ENCODE results near the gene BACE1. TPM values are rescaled to one million over a fixed set of nuclear protein-coding genes. Genes with fewer than 3 reads are reported as not detected.

Gene BACE1
- polyA plus RNA-seq, 1 donor (not counting 4 experiments of a cell fraction or from before 2014, with no cell fraction given), result 8.5 TPM

DNA sequence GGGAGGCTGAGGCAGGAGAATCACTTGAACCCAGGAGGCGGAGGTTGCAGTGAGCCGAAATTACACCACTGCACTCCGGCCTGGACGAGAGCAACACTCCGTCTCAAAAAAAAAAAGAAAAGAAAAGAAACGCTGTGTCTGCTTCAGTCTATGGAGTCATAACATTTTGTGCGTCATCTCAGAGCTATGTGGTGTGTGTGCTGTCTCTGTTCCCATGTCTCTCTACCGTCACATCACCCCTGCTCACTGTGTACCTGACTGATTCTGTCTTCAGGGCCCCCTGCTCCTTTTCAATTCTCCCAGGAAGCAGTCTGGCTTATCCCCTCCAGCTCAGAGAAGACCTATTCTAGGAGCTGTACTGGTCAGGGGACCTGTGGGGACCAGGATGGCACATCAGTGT, 17.9 kb downstream of the BACE1 start:
- H4K20me1 ChIP-seq (ENCODE audit: control insufficient read depth, extremely low read depth, insufficient read depth, low read length), result no peaks in the 10 kb centered on the region
- DNase-seq (ENCODE audit: low read depth, low spot score) (no peak), FAIRE-seq (no peak)
- no peaks in the 10 kb centered on the region for H3K27me3 ChIP-seq (ENCODE audit: control insufficient read depth, extremely low read depth, insufficient read depth, low read length)
- H3K9me3 ChIP-seq (ENCODE audit: control insufficient read depth, low read depth, low read length), result no peaks in the 10 kb centered on the region
- no peak overlapping the region for H2AFZ ChIP-seq (ENCODE audit: control insufficient read depth, low read length)
- no peak overlapping the region for H3K27ac ChIP-seq (ENCODE audit: control insufficient read depth, insufficient read depth, low read length)
- peaks cover 0 to 3% of the 10 kb centered on the region in 2 experiments for H3K36me3 ChIP-seq (ENCODE audit: control insufficient read depth in 2 of 2, extremely low read depth in 1 of 2, insufficient read depth in 2 of 2, low read length in 2 of 2)
- no peak overlapping the region for H3K4me3 ChIP-seq (ENCODE audit: control insufficient read depth in 2 of 3, extremely low read depth in 1 of 3, insufficient read depth in 2 of 3, low read depth in 1 of 3, low read length in 3 of 3)
- H3K4me1 ChIP-seq (ENCODE audit: control insufficient read depth, extremely low read depth, insufficient read depth, low read length), result no peaks in the 10 kb centered on the region
- no peak for TF ChIP-seq EZH2 (IDR thresholded peaks at IDR 0.05; ENCODE audit: low read length)
- TF ChIP-seq, protein P1, sequence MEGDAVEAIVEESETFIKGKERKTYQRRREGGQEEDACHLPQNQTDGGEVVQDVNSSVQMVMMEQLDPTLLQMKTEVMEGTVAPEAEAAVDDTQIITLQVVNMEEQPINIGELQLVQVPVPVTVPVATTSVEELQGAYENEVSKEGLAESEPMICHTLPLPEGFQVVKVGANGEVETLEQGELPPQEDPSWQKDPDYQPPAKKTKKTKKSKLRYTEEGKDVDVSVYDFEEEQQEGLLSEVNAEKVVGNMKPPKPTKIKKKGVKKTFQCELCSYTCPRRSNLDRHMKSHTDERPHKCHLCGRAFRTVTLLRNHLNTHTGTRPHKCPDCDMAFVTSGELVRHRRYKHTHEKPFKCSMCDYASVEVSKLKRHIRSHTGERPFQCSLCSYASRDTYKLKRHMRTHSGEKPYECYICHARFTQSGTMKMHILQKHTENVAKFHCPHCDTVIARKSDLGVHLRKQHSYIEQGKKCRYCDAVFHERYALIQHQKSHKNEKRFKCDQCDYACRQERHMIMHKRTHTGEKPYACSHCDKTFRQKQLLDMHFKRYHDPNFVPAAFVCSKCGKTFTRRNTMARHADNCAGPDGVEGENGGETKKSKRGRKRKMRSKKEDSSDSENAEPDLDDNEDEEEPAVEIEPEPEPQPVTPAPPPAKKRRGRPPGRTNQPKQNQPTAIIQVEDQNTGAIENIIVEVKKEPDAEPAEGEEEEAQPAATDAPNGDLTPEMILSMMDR (optimal IDR thresholded peaks at IDR 0.05 in 1 of 3, IDR thresholded peaks at IDR 0.05 in 1 of 3, conservative IDR thresholded peaks at IDR 0.05 in 1 of 3; ENCODE audit: extremely low read depth in 1 of 3, insufficient read depth in 2 of 3, low read length in 3 of 3), result no peak
- H3K9ac ChIP-seq (ENCODE audit: control insufficient read depth, extremely low read depth, insufficient read depth, low read length), result no peak overlapping the region
- no peaks in the 10 kb centered on the region for H3K9me1 ChIP-seq (ENCODE audit: control insufficient read depth, extremely low read depth, insufficient read depth, low read length)
- no peaks in the 10 kb centered on the region for H3K79me2 ChIP-seq (ENCODE audit: control insufficient read depth, insufficient read depth, low read length)
- no peak overlapping the region for H3K4me2 ChIP-seq (ENCODE audit: control insufficient read depth, extremely low read depth, insufficient read depth, low read depth, low read length)
- dilution Hi-C loops (cut with MboI; ENCODE audit: extremely low pct_ligation_motif_present, low sequenced_read_pairs), result no loop called here

- dilution Hi-C loops (cut with MboI; ENCODE audit: extremely low pct_ligation_motif_present, low sequenced_read_pairs), result no loop called here
- H3K36me3 ChIP-seq (ENCODE audit: control insufficient read depth in 2 of 2, extremely low read depth in 1 of 2, insufficient read depth in 2 of 2, low read length in 2 of 2), result peaks cover 3 to 5% of the 10 kb centered on the region in 2 experiments
- no peak overlapping the region for H3K27ac ChIP-seq (ENCODE audit: control insufficient read depth, insufficient read depth, low read length)
These were observed 19.2 kb downstream of the BACE1 start for GRCh38 chr11:117296881-117297280.

More at GRCh38 chr11:117296881-117297280, 19.2 kb downstream of the BACE1 start:
- Histone ChIP-seq H2AFZ (ENCODE audit: control insufficient read depth, low read length) (no peak overlapping the region), H3K9ac (ENCODE audit: control insufficient read depth, extremely low read depth, insufficient read depth, low read length) (no peak overlapping the region), H4K20me1 (ENCODE audit: control insufficient read depth, extremely low read depth, insufficient read depth, low read length) (no peaks in the 10 kb centered on the region), H3K4me2 (ENCODE audit: control insufficient read depth, extremely low read depth, insufficient read depth, low read depth, low read length) (no peak overlapping the region), H3K9me1 (ENCODE audit: control insufficient read depth, extremely low read depth, insufficient read depth, low read length) (no peaks in the 10 kb centered on the region), H3K9me3 (ENCODE audit: control insufficient read depth, low read depth, low read length) (no peaks in the 10 kb centered on the region), H3K4me1 (ENCODE audit: control insufficient read depth, extremely low read depth, insufficient read depth, low read length) (no peaks in the 10 kb centered on the region), H3K79me2 (ENCODE audit: control insufficient read depth, insufficient read depth, low read length) (no peaks in the 10 kb centered on the region), H3K27me3 (ENCODE audit: control insufficient read depth, extremely low read depth, insufficient read depth, low read length) (no peaks in the 10 kb centered on the region), H3K4me3 (ENCODE audit: control insufficient read depth in 2 of 3, extremely low read depth in 1 of 3, insufficient read depth in 2 of 3, low read depth in 1 of 3, low read length in 3 of 3) (no peak overlapping the region)
- DNase-seq (ENCODE audit: low read depth, low spot score) (no peak), FAIRE-seq (no peak)
- TF ChIP-seq, protein P1 (optimal IDR thresholded peaks at IDR 0.05 in 1 of 3, IDR thresholded peaks at IDR 0.05 in 1 of 3, conservative IDR thresholded peaks at IDR 0.05 in 1 of 3; ENCODE audit: extremely low read depth in 1 of 3, insufficient read depth in 2 of 3, low read length in 3 of 3), result no peak
- no peak for TF ChIP-seq EZH2 (IDR thresholded peaks at IDR 0.05; ENCODE audit: low read length)
